ENCODE results near the gene PRAMEF9.
"Not testable (repeated sequence)": the region's sequence is repeated elsewhere in the genome, so short reads cannot be mapped to it uniquely, and the experiment has no call there.

PRAMEF9 gene

DNA sequence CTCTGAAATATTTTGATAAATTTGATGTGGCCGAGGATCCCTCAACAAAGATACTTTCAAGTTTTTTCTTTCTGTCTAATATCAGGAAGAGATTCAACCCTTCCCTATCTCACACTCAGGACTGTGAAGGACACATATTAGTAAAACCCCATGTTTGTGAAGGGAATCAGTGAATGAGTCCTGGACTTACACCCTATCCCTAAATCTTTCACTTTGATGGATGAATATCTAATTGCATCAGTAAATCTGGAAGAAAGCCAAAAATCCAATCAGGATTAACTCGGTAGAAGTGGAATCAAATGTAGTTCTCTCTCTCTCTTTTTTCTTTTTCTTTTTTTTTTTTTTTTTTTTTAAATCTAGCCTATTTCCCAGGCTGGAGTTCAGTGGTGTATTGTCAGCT lies at the start of gene PRAMEF9:
Gene PRAMEF9 (plus strand): TSS at position 301 of the 400 bp plus-strand sequence. CDS start 3,433 bp downstream, outside the sequence.
- not testable (repeated sequence) for H3K9me3 Mint-ChIP-seq; H3K27ac Mint-ChIP-seq; ATAC-seq; DNase-seq; H3K27me3 Mint-ChIP-seq; H3K4me1 Mint-ChIP-seq; H3K36me3 Mint-ChIP-seq (ENCODE audit: low read depth); H3K4me3 Mint-ChIP-seq

DNA sequence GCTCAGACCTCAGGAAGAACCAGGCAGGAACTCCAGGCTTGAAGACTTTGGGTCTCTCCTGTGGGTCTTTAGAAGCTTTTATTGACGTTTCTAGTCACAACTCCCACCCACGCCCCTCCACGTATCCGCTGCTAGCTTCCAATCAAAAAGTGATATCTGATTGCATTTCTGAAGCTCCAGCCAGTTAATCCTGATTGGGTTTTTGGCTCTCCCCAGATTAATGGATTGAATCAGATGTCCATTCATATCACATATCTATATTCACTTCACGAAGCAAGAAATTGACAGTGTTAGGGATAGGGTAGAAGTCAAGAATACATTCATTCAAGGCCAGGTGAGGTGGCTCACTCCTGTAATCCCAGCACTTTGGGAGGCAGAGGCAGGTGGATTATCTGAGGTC lies 15.7 kb upstream of the PRAMEF9 start, which contains the start of gene PRAMEF26:
Gene PRAMEF26 (minus strand): TSS at position 101 of the 400 bp plus-strand sequence. CDS start 2,914 bp downstream, outside the sequence.
- not testable (repeated sequence) for ATAC-seq, H3K27ac Mint-ChIP-seq

GRCh38 chr1:13165531-13165930 lies 6.1 kb upstream of the PRAMEF9 start, which contains the start of gene HNRNPCL4:
Gene HNRNPCL4, minus strand, starts transcription at chr1:13165631. Its CDS starts 164 bp downstream, at chr1:13165467.
- not testable (repeated sequence) for ATAC-seq; H3K36me3 Mint-ChIP-seq (ENCODE audit: low read depth); DNase-seq; H3K4me3 Mint-ChIP-seq; H3K27ac Mint-ChIP-seq; H3K9me3 Mint-ChIP-seq; H3K27me3 Mint-ChIP-seq; H3K4me1 Mint-ChIP-seq

More for the DNA sequence above, 15.7 kb upstream of the PRAMEF9 start, which contains the start of gene PRAMEF26:
- DNase-seq; H3K4me1 Mint-ChIP-seq; H3K27me3 Mint-ChIP-seq; H3K4me3 Mint-ChIP-seq; H3K9me3 Mint-ChIP-seq; H3K36me3 Mint-ChIP-seq (ENCODE audit: low read depth): not testable (repeated sequence)

DNA sequence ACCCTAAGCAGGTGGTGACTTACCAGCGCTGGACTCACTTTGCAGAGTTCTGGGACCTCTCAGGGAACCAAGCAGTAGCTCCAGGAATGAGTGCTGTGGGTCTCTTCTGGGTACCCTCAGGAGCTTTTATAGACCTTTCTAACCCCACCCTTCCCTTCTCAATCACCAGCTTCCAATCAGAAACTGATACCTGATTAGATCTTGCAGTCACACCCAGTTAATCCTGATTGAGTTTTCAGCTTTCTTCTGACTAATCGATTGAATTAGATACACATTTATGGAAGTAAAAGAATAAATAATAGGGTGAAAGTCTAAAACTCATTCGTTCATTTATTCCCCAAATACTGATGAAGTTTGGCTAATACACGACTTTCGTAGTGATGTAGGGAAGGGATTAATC lies 29.7 kb downstream of the PRAMEF9 start, which contains the start of gene PRAMEF13:
Gene PRAMEF13 (minus strand): TSS at position 101 of the 400 bp plus-strand sequence. CDS start 1,820 bp downstream, outside the sequence.
- not testable (repeated sequence) for H3K27me3 Mint-ChIP-seq; ATAC-seq; H3K4me3 Mint-ChIP-seq; DNase-seq; H3K9me3 Mint-ChIP-seq; H3K36me3 Mint-ChIP-seq (ENCODE audit: low read depth); H3K4me1 Mint-ChIP-seq; H3K27ac Mint-ChIP-seq

DNA sequence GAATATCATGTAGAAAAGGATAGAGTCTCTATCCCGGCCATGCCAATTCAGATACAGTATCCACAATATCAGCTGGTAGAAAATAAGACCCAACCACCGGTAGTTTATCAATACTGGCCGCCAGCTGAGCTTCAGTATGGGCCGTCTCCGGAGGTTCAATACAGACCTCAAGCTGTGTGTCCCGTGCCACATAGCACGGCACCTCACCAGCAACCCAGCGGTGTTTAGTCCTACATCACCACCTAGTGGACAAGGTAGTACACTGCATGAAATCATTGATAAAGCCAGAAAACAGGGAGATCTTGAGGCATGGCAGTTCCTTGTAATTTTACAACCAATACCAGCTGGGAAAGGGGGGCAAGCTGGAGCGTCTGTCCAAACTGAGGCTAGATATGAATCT lies 37.1 kb downstream of the PRAMEF9 start:
- ATAC-seq; H3K4me3 Mint-ChIP-seq; H3K9me3 Mint-ChIP-seq; H3K27me3 Mint-ChIP-seq; H3K4me1 Mint-ChIP-seq; DNase-seq; H3K27ac Mint-ChIP-seq; H3K36me3 Mint-ChIP-seq (ENCODE audit: low read depth): not testable (repeated sequence)

GRCh38 chr1:13216619-13217018 lies 45.0 kb downstream of the PRAMEF9 start:
- not testable (repeated sequence) for H3K4me3 Mint-ChIP-seq; DNase-seq; H3K4me1 Mint-ChIP-seq; H3K27me3 Mint-ChIP-seq; ATAC-seq; H3K27ac Mint-ChIP-seq; H3K36me3 Mint-ChIP-seq (ENCODE audit: low read depth); H3K9me3 Mint-ChIP-seq

GRCh38 chr1:13219203-13219602 lies 47.6 kb downstream of the PRAMEF9 start:
- not testable (repeated sequence) for H3K36me3 Mint-ChIP-seq (ENCODE audit: low read depth); H3K9me3 Mint-ChIP-seq; DNase-seq; ATAC-seq; H3K4me3 Mint-ChIP-seq; H3K27me3 Mint-ChIP-seq; H3K27ac Mint-ChIP-seq; H3K4me1 Mint-ChIP-seq

DNA sequence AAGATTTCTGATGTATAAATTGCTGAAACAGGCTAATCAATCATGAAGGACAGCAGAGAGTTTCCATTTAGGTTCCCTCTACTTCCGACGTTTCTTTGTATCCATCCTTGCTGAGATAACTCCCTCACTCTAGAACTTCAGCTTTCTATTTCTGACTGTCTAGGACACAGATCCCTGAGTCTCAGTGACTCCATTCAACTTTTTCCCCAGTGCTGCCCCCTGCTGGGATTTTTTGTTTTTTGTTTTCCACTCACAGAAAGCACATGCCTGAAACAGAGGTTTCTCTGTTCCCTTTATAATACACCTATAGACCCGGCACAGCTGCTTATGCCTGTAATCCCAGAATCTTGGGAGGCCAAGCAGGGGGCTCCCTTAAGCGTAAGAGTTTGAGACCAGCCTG lies 51.1 kb downstream of the PRAMEF9 start:
- not testable (repeated sequence) for H3K4me3 Mint-ChIP-seq; H3K4me1 Mint-ChIP-seq; H3K36me3 Mint-ChIP-seq (ENCODE audit: low read depth); H3K9me3 Mint-ChIP-seq; H3K27ac Mint-ChIP-seq; DNase-seq; ATAC-seq; H3K27me3 Mint-ChIP-seq

- H3K27ac Mint-ChIP-seq = no peak overlapping the region
- no peaks in the 10 kb centered on the region for H3K4me1 Mint-ChIP-seq
- DNase-seq = no peak
- ATAC-seq = no peak
- H3K36me3 Mint-ChIP-seq (ENCODE audit: low read depth) = no peaks in the 10 kb centered on the region
- no peak overlapping the region for H3K4me3 Mint-ChIP-seq
- H3K9me3 Mint-ChIP-seq = no peaks in the 10 kb centered on the region
- peaks cover 6% of the 10 kb centered on the region for H3K27me3 Mint-ChIP-seq
Measured at GRCh38 chr1:13224480-13225060, 52.9 kb downstream of the PRAMEF9 start.

GRCh38 chr1:13225675-13226204 lies 54.1 kb downstream of the PRAMEF9 start, which contains the start of gene PRAMEF18:
Gene PRAMEF18, minus strand, starts transcription at chr1:13226154. Its CDS starts 48 bp downstream, at chr1:13226106.
- not testable (repeated sequence) for H3K36me3 Mint-ChIP-seq (ENCODE audit: low read depth); H3K27ac Mint-ChIP-seq; H3K4me3 Mint-ChIP-seq; ATAC-seq; H3K27me3 Mint-ChIP-seq; DNase-seq; H3K9me3 Mint-ChIP-seq; H3K4me1 Mint-ChIP-seq

- ATAC-seq; H3K4me3 Mint-ChIP-seq; H3K9me3 Mint-ChIP-seq; H3K4me1 Mint-ChIP-seq; H3K36me3 Mint-ChIP-seq (ENCODE audit: low read depth); H3K27ac Mint-ChIP-seq; H3K27me3 Mint-ChIP-seq; DNase-seq: not testable (repeated sequence)
Measured at GRCh38 chr1:13227271-13228055, 55.8 kb downstream of the PRAMEF9 start.

DNA sequence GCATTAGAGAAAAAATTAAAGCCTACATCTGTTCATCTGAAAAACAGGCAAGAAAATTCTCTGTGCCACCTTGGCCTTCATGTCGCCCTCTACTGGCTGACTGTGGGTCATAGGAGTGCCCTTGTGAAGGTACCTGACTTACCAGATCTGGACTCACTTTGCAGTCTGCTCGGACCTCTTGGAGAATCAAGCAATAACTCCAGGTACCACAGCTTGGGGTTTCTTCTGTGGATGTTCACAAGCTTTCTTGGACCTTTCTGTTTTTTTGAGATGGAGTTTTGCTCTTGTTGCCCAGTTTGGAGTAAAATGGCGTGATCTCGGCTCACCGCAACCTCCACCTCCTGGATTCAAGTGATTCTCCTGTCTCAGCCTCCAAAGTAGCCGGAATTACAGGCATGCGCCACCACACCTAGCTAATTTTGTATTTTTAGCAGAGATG lies 56.7 kb downstream of the PRAMEF9 start:
- H3K36me3 Mint-ChIP-seq (ENCODE audit: low read depth) = no peaks in the 10 kb centered on the region
- no peak overlapping the region for H3K27ac Mint-ChIP-seq
- ATAC-seq (no peak), DNase-seq (peak; percentile 52)
- H3K27me3 Mint-ChIP-seq = peaks cover 6% of the 10 kb centered on the region
- H3K4me1 Mint-ChIP-seq = no peaks in the 10 kb centered on the region
- H3K4me3 Mint-ChIP-seq = no peak overlapping the region
- no peaks in the 10 kb centered on the region for H3K9me3 Mint-ChIP-seq

Measured in activated naive CD8-positive, alpha-beta T cell treated with anti-CD3 and anti-CD28 coated beads, Interleukin-2, amount 50 U/mL, for 24 hours (primary cell).